ENCODE measurements around the gene MIB1.
A peak's percentile ranks its signal among the peaks of the same experiment; 100 is the strongest.

The MIB1 gene

GRCh38 chr18:21897811-21898210 is 157.2 kb downstream of the MIB1 start:
- DNase-seq: peak; percentile 23

- DNase-seq: no peak
These were observed 160.2 kb downstream of the MIB1 start for GRCh38 chr18:21900605-21901352.

- DNase-seq: no peak
These were observed 160.9 kb downstream of the MIB1 start for GRCh38 chr18:21901423-21901945.

- DNase-seq: no peak
These were observed 163.1 kb downstream of the MIB1 start for GRCh38 chr18:21903709-21904108.

- DNase-seq: no peak
These were observed 164.3 kb downstream of the MIB1 start for GRCh38 chr18:21904856-21905255.

- DNase-seq: no peak
These were observed 166.9 kb downstream of the MIB1 start for GRCh38 chr18:21907451-21907850.

- DNase-seq: no peak
These were observed 168.1 kb downstream of the MIB1 start for GRCh38 chr18:21908711-21909110.

GRCh38 chr18:21910906-21911305 is 170.3 kb downstream of the MIB1 start:
- DNase-seq: no peak

GRCh38 chr18:21911551-21911950 is 171.0 kb downstream of the MIB1 start:
- DNase-seq: no peak

GRCh38 chr18:21912339-21913239 is 172.0 kb downstream of the MIB1 start:
- DNase-seq: no peak

- DNase-seq: peak; percentile 46
These were observed 174.2 kb downstream of the MIB1 start for GRCh38 chr18:21914739-21915319.

- DNase-seq: no peak
These were observed 175.0 kb downstream of the MIB1 start for GRCh38 chr18:21915546-21915945.

- DNase-seq: no peak
These were observed 176.0 kb downstream of the MIB1 start for GRCh38 chr18:21916594-21916993.

GRCh38 chr18:21918693-21919092 is 178.1 kb downstream of the MIB1 start:
- DNase-seq: no peak
